H1 (cell line): Measurements from ENCODE around the gene SMARCA1. TPM values are rescaled to one million over a fixed set of nuclear protein-coding genes. Genes with fewer than 3 reads are reported as not detected.

Source experiments
- CTCF ChIA-PET: fragments of 300-600 bp; sonication (Branson Sonifier 250); formaldehyde crosslinking; loops from one replicate; lab custom pipeline; 2021; ENCODE audit not compliant: partially characterized antibody; lab: Charles Lee
- POLR2A ChIA-PET: fragments of 300-600 bp; sonication (Branson Sonifier 250); formaldehyde crosslinking; loops from one replicate; lab custom pipeline; 2021; ENCODE audit warnings: inconsistent platforms; ENCODE audit not compliant: partially characterized antibody; lab: Charles Lee
- DNase-seq, 2 experiments: peaks; one replicate each; pipeline versions ENCODE4 v3.0.0 to v3.0.0-alpha.2; 2010 to 2022; ENCODE audit warnings: low spot score in 2 of 2, low read depth in 1 of 2, mixed read lengths in 1 of 2
- FAIRE-seq: peaks from 2 replicates; lab custom pipeline; 2011; peaks lifted over from hg19 to GRCh38; lab: Jason Lieb, UNC
- H2AFZ ChIP-seq: 2 replicates; pipeline ENCODE4 v1.8.1; 2012; ENCODE audit warnings: low read length, inconsistent platforms
- H2AK5ac ChIP-seq: 2 replicates; pipeline ENCODE4 v1.6.1; 2013; ENCODE audit warnings: low read depth, low read length
- H2BK120ac ChIP-seq: replicated peaks from 2 replicates; pipeline ENCODE3; 2013; ENCODE audit warnings: low read depth, low read length, inconsistent platforms
- H2BK12ac ChIP-seq: 2 replicates; pipeline ENCODE4 v1.6.1; 2013; ENCODE audit warnings: low read depth, low read length
- H2BK15ac ChIP-seq: 2 replicates; pipeline ENCODE4 v1.6.1; 2013; ENCODE audit warnings: low read length
- H2BK20ac ChIP-seq: 2 replicates; pipeline ENCODE4 v1.6.1; 2013; ENCODE audit warnings: low read length
- H2BK5ac ChIP-seq: 2 replicates; pipeline ENCODE4 v1.6.1; 2013; ENCODE audit warnings: low read depth, low read length
- H3K14ac ChIP-seq: 2 replicates; pipeline ENCODE4 v1.6.1; 2013; ENCODE audit warnings: inconsistent platforms; ENCODE audit not compliant: insufficient read length
- H3K18ac ChIP-seq: 2 replicates; pipeline ENCODE4 v1.6.1; 2013; ENCODE audit warnings: low read length; ENCODE audit errors: extremely low read depth
- H3K23ac ChIP-seq: 2 replicates; pipeline ENCODE4 v1.6.1; 2013; ENCODE audit warnings: inconsistent platforms; ENCODE audit not compliant: insufficient read length
- H3K23me2 ChIP-seq: 2 replicates; pipeline ENCODE4 v1.6.1; 2013; ENCODE audit warnings: low read depth, low read length
- H3K27ac ChIP-seq: 2 replicates; pipeline ENCODE4 v1.6.1; 2011; ENCODE audit warnings: low read depth, low read length, inconsistent platforms
- H3K27me3 ChIP-seq, 4 experiments: replicated peaks in 1 of 4; 1 replicate in 1 of 4; 2 replicates in 3 of 4; pipeline versions ENCODE4 v1.6.1 to v1.8.1; 2011 to 2013; ENCODE audit warnings: low read length in 3 of 4, mild to moderate bottlenecking in 3 of 4, inconsistent platforms in 2 of 4, mixed read lengths in 2 of 4, moderate library complexity in 1 of 4; ENCODE audit not compliant: control insufficient read depth in 3 of 4, insufficient read depth in 3 of 4; ENCODE audit errors: extremely low read depth in 1 of 4
- H3K36me3 ChIP-seq, 4 experiments: 2 replicates each; pipeline versions ENCODE4 v1.6.1 to v1.8.1; 2011 to 2013; ENCODE audit warnings: mild to moderate bottlenecking in 4 of 4, low read length in 3 of 4, moderate library complexity in 2 of 4, control low read depth in 1 of 4, inconsistent platforms in 1 of 4; ENCODE audit not compliant: insufficient read depth in 4 of 4, control insufficient read depth in 2 of 4
- H3K4ac ChIP-seq: replicated peaks from 2 replicates; pipeline ENCODE3; 2013; ENCODE audit warnings: low read length, low read depth, mixed read lengths, inconsistent platforms; ENCODE audit not compliant: insufficient read length
- H3K4me1 ChIP-seq, 4 experiments: replicated peaks in 1 of 4; 1 replicate in 1 of 4; 2 replicates in 3 of 4; pipeline versions ENCODE4 v1.6.1 to v1.8.1; 2011 to 2013; ENCODE audit warnings: low read length in 3 of 4, inconsistent platforms in 2 of 4, mixed read lengths in 1 of 4; ENCODE audit not compliant: insufficient read depth in 4 of 4, control insufficient read depth in 3 of 4
- H3K4me2 ChIP-seq, 2 experiments: 2 replicates each; pipeline versions ENCODE4 v1.6.1 to v1.8.1; 2011 to 2013; ENCODE audit warnings: low read depth in 2 of 2, low read length in 2 of 2, control low read depth in 1 of 2, inconsistent platforms in 1 of 2, mild to moderate bottlenecking in 1 of 2; ENCODE audit not compliant: insufficient read depth in 1 of 2
- H3K4me3 ChIP-seq, 4 experiments: fragments of 200-600, 300-600 bp in 1 of 4; sonication (generic), shearing (Covaris generic), sonication (Bioruptor Twin) in 1 of 4; 2 replicates each; pipeline versions ENCODE4 v1.5.1 to v1.8.1; 2011 to 2016; ENCODE audit warnings: low read length in 4 of 4, low read depth in 3 of 4, control low read depth in 2 of 4, inconsistent platforms in 2 of 4, mild to moderate bottlenecking in 2 of 4, mixed read lengths in 1 of 4, moderate library complexity in 1 of 4; ENCODE audit not compliant: insufficient read depth in 2 of 4; ENCODE audit errors: extremely low read depth in 1 of 4
- H3K56ac ChIP-seq: replicated peaks from 2 replicates; pipeline ENCODE3; 2013; ENCODE audit warnings: low read depth, mild to moderate bottlenecking, mixed read lengths, low read length, inconsistent platforms; ENCODE audit not compliant: insufficient read length
- H3K79me1 ChIP-seq: 2 replicates; pipeline ENCODE4 v1.6.1; 2013; ENCODE audit warnings: low read depth, low read length, control low read depth
- H3K79me2 ChIP-seq, 2 experiments: 2 replicates each; pipeline versions ENCODE4 v1.6.1 to v1.8.1; 2012 to 2013; ENCODE audit warnings: low read length in 2 of 2, mild to moderate bottlenecking in 2 of 2, inconsistent platforms in 1 of 2; ENCODE audit not compliant: insufficient read depth in 2 of 2, control insufficient read depth in 1 of 2
- H3K9ac ChIP-seq, 4 experiments: replicated peaks in 1 of 4; 1 replicate in 1 of 4; 2 replicates in 3 of 4; pipeline versions ENCODE4 v1.6.1 to v1.8.1; 2011 to 2013; ENCODE audit warnings: low read depth in 3 of 4, low read length in 3 of 4, control low read depth in 2 of 4, mild to moderate bottlenecking in 2 of 4, moderate library complexity in 2 of 4, inconsistent platforms in 1 of 4; ENCODE audit errors: extremely low read depth in 1 of 4
- H3K9me3 ChIP-seq, 2 experiments: 2 replicates each; pipeline versions ENCODE4 v1.6.1 to v1.8.1; 2012 to 2013; ENCODE audit warnings: mild to moderate bottlenecking in 2 of 2, moderate library complexity in 2 of 2, control low read depth in 1 of 2, inconsistent platforms in 1 of 2, low read depth in 1 of 2, low read length in 1 of 2, mixed read lengths in 1 of 2; ENCODE audit not compliant: insufficient read depth in 2 of 2
- H4K20me1 ChIP-seq, 2 experiments: replicated peaks in 1 of 2; 2 replicates each; pipeline versions ENCODE3 to v1.8.1; 2011 to 2013; ENCODE audit warnings: inconsistent platforms in 2 of 2, low read length in 2 of 2, mild to moderate bottlenecking in 1 of 2; ENCODE audit not compliant: insufficient read depth in 2 of 2, control insufficient read depth in 1 of 2
- H4K5ac ChIP-seq: 2 replicates; pipeline ENCODE4 v1.6.1; 2013; ENCODE audit warnings: low read length, low read depth, mixed read lengths, inconsistent platforms; ENCODE audit not compliant: insufficient read length
- H4K8ac ChIP-seq: 2 replicates; pipeline ENCODE4 v1.8.0; 2013; ENCODE audit warnings: mild to moderate bottlenecking, moderate library complexity, low read length, inconsistent platforms; ENCODE audit not compliant: insufficient read depth; ENCODE audit errors: extremely low read depth
- H4K91ac ChIP-seq: replicated peaks from 2 replicates; pipeline ENCODE3; 2013; ENCODE audit warnings: low read length, mixed read lengths, inconsistent platforms; ENCODE audit not compliant: insufficient read length
- CBX5 ChIP-seq: fragments of 300-800, 300-1000 bp; sonication (generic); IDR thresholded peaks from 2 replicates; pipeline ENCODE4 v1.7.1; 2016; ENCODE audit warnings: antibody characterized with exemption, low read length, low read depth
- WGBS, 2 experiments: shearing (Covaris generic) in 1 of 2; methylation state at CpG; one replicate each; pipeline versions ENCODE4 v1.1.6 to v1.1.7; 2013 to 2015; ENCODE audit warnings: low lambda C conversion rate in 2 of 2, mixed read lengths in 2 of 2, inconsistent platforms in 1 of 2, low coverage in 1 of 2, missing lambda C conversion rate in 1 of 2; ENCODE audit not compliant: insufficient replicate concordance in 2 of 2, insufficient coverage in 1 of 2, insufficient read length in 1 of 2; ENCODE audit errors: extremely low coverage in 1 of 2, missing lambda C conversion rate in 1 of 2; 5-methylcytosine and 5-hydroxymethylcytosine counted together
- polyA plus RNA-seq, 7 experiments: library from polyadenylated mRNA; depleted of rRNA in 3 of 7; stranded (reverse) in 5 of 7; unstranded in 2 of 7; fragments of >200 nt in 5 of 7; fragments of 200-250 nt in 2 of 7; gene quantifications; 1 replicate in 5 of 7; 2 replicates in 1 of 7; 4 replicates in 1 of 7; pipeline versions ENCODE4 v1.2.1 to v1.2.3, GENCODE V29; 2011 to 2013; ENCODE audit warnings: missing spikeins in 2 of 7, mixed read lengths in 2 of 7
- total RNA-seq: library from RNA; stranded (reverse); fragmentation: NEBNext Ultra II Directional; extraction: Animal tissue kit (Norgen Biotek cat#: 25700); gene quantifications from 2 replicates; pipeline ENCODE4 v1.2.1, GENCODE V29; 2021

The SMARCA1 gene
- total and polyA plus RNA-seq, 2 of the 8 experiments (the other 6 are each of a cell fraction or from before 2014, with no cell fraction given) = 13.1 to 54.4 TPM

DNA sequence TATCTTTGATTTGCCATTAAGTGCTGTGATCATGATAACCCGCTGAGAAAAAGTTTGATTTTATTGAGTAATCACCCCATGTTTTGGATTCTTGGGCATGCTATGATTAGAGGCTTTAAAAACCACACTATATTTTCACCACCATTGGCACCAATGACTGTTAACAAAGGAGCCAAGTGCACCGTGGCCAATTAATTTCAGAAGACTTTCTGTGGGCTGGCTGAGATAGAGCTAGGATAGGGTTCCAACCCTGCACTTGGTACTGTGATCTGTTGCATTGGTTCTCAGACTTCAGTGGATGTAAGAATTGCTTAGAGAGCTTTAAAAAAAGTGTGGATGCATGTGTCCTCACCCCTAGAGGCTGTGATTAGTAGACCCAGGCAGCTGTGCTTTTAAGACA is 49.1 kb upstream of the SMARCA1 start:
- H3K79me1 ChIP-seq = no peaks in the 10 kb centered on the region
- no peak overlapping the region for H2BK12ac ChIP-seq
- no peak overlapping the region for H2AK5ac ChIP-seq
- H2BK5ac ChIP-seq = no peak overlapping the region
- H2BK20ac ChIP-seq = no peak overlapping the region
- H3K23ac ChIP-seq = no peak overlapping the region
- no peak overlapping the region for H4K91ac ChIP-seq
- H3K36me3 ChIP-seq = peaks cover 3 to 45% (median 20%) of the 10 kb centered on the region in 4 experiments; a peak in 6 of 8 replicates
- DNase-seq = no peak
- H3K23me2 ChIP-seq = no peaks in the 10 kb centered on the region
- H3K4ac ChIP-seq = no peak overlapping the region
- H2BK15ac ChIP-seq = no peak overlapping the region
- H3K14ac ChIP-seq = no peak overlapping the region
- no peak for FAIRE-seq
- H4K8ac ChIP-seq = no peak overlapping the region
- H3K27me3 ChIP-seq = no peaks in the 10 kb centered on the region
- no peak overlapping the region for H2AFZ ChIP-seq
- TF ChIP-seq CBX5 = no peak
- no peaks in the 10 kb centered on the region for H3K79me2 ChIP-seq
- WGBS, 2 experiments = 82% methylated on average over 2 of the region's 2 CpGs; no CpG with 5 or more reads in 1 of the 2 experiments
- no peak overlapping the region for H2BK120ac ChIP-seq
- no peak overlapping the region for H3K18ac ChIP-seq
- H4K5ac ChIP-seq = no peak overlapping the region
- no peaks in the 10 kb centered on the region for H3K4me1 ChIP-seq
- no peak overlapping the region for H3K4me2 ChIP-seq
- no peak overlapping the region for H3K27ac ChIP-seq
- POLR2A ChIA-PET = no interaction called here
- CTCF ChIA-PET = no interaction called here
- no peaks in the 10 kb centered on the region for H4K20me1 ChIP-seq
- no peaks in the 10 kb centered on the region for H3K9me3 ChIP-seq
- no peak overlapping the region for H3K56ac ChIP-seq
- no peak overlapping the region for H3K4me3 ChIP-seq
- H3K9ac ChIP-seq = no peak overlapping the region
